Progenitor cell of endocrine pancreas (in vitro differentiated cells): ENCODE results near the gene CRHR1. TPM values are rescaled to one million over a fixed set of nuclear protein-coding genes. Genes with fewer than 3 reads are reported as not detected.

Experiments used
- DNase-seq: peaks from one replicate; pipeline ENCODE4 v3.0.0; 2021; ENCODE audit warnings: low spot score; ENCODE audit not compliant: unreplicated experiment
- H3K27ac Mint-ChIP-seq: 2 replicates; pipeline ENCODE4 v1.8.0; 2021; ENCODE audit warnings: mild to moderate bottlenecking, moderate library complexity, mixed read lengths
- H3K27me3 Mint-ChIP-seq: 2 replicates; pipeline ENCODE4 v1.8.0; 2021; ENCODE audit warnings: mixed read lengths
- H3K36me3 Mint-ChIP-seq: 2 replicates; pipeline ENCODE4 v1.8.0; 2022; ENCODE audit warnings: mixed read lengths; ENCODE audit not compliant: insufficient read depth
- H3K4me1 Mint-ChIP-seq: 2 replicates; pipeline ENCODE4 v1.8.0; 2021; ENCODE audit warnings: low read depth, mixed read lengths
- H3K4me3 Mint-ChIP-seq: 2 replicates; pipeline ENCODE4 v1.8.0; 2021; ENCODE audit warnings: low read depth, mild to moderate bottlenecking, moderate library complexity, mixed read lengths
- H3K9me3 Mint-ChIP-seq: 2 replicates; pipeline ENCODE4 v1.8.0; 2021; ENCODE audit warnings: low read depth, mixed read lengths
- CTCF ChIP-seq: fragments of 200-600 bp; sonication (generic); IDR thresholded peaks from one replicate; pipeline ENCODE4 v1.5.0; 2021; ENCODE audit warnings: antibody characterized with exemption, mild to moderate bottlenecking; ENCODE audit not compliant: unreplicated experiment
- total RNA-seq: library from RNA; stranded (reverse); gene quantifications from 2 replicates; pipeline ENCODE4 v1.2.1, GENCODE V29; 2021

Gene CRHR1
- total RNA-seq, 1 donor from 2014 or later = not detected

- DNase-seq = no peak
- no peaks in the 10 kb centered on the region for H3K4me1 Mint-ChIP-seq
- no peak overlapping the region for H3K4me3 Mint-ChIP-seq
- H3K27me3 Mint-ChIP-seq = peaks cover 34% of the 10 kb centered on the region
- H3K27ac Mint-ChIP-seq = no peak overlapping the region
- TF ChIP-seq CTCF = no peak
- no peaks in the 10 kb centered on the region for H3K36me3 Mint-ChIP-seq
- H3K9me3 Mint-ChIP-seq = no peaks in the 10 kb centered on the region
These were observed 98.9 kb downstream of the CRHR1 start for GRCh38 chr17:45883063-45883462.

Other genes starting within 250 kb of the CRHR1 start
- gene SPPL2C, start 60.6 kb downstream of the CRHR1 start, total RNA-seq = not detected in 2 replicates
- gene MAPT, start 110.2 kb downstream of the CRHR1 start, total RNA-seq = 2.5 and 3.6 TPM in 2 replicates
- gene STH, start 214.9 kb downstream of the CRHR1 start, total RNA-seq = not detected in 2 replicates